Endometrial microvascular endothelial cells (primary cell): ENCODE measurements around the gene CNTNAP2. TPM values are rescaled to one million over a fixed set of nuclear protein-coding genes. Genes with fewer than 3 reads are reported as not detected.

Experiments used
- in situ Hi-C: cut with HindIII; loops from 2 replicates; pipeline ENCODE4 v1.10.0; 2017; ENCODE audit warnings: low sequenced_read_pairs, low pct_unique_long_range_greater_than_20kb; ENCODE audit errors: inconsistent ontology term
- total RNA-seq: library from RNA; depleted of rRNA; stranded (reverse); fragments of >200 nt; gene quantifications from one replicate; pipeline ENCODE4 v1.2.3, GENCODE V29; 2015; ENCODE audit errors: inconsistent ontology term

The CNTNAP2 gene
- total RNA-seq, 1 donor from 2014 or later = not detected

DNA sequence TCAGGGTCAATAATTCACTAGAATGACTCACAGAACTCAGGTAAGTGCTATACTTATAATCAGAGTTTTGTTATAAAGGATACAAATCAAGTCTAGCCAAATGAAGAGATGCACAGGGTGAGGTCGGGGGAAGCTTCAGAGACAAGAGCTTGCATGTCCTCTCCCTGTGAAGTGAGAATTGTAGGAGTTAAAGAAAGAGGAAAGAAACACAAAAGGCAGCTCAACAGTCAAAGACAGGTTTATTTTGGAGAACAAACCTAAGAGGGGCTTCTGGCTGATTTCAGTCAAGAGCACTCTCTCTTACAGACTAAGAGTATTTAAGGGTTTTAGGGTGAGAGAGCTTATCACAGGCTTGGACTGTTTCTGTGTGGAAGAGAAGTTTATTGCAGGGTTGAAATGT lies 1873.5 kb downstream of the CNTNAP2 start:
- in situ Hi-C loops = no loop called here

DNA sequence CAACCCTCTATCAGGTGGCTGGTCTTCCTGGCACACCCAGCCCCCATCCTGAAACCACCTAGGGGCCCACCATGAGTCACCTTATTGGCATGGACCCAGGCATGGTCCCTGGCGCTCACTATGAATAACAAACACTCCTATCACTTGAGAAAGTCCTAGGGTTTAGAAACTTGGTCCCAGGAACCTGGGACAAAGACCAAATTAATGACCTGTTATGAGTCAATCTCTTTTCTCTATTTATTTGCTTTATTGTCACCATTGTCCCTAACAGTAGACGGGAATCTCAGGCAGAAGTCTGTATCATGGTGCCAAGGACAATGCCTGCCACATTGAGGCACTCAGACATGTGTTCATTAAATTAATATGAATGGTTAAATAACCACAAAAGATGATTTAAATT lies 1874.3 kb downstream of the CNTNAP2 start:
- in situ Hi-C loops = no loop called here

DNA sequence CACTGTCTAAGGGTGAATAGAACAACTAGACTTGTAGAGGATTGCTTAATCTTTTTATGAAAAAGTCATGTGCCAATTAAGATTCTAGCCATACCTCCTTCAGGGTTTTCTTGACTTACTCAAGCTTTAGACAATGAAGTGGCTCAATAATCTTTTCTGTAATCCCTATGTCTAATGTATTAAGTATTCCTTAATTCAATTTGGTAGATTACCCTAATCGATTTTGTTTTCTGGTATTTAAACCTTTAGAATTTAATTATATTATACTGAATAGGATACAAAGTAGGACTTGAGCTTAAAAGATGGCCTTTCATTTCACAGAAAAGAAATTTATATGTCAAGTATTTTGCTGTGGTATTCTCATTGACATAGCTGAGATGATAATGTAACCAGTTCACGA lies 1876.1 kb downstream of the CNTNAP2 start:
- in situ Hi-C loops = no loop called here

DNA sequence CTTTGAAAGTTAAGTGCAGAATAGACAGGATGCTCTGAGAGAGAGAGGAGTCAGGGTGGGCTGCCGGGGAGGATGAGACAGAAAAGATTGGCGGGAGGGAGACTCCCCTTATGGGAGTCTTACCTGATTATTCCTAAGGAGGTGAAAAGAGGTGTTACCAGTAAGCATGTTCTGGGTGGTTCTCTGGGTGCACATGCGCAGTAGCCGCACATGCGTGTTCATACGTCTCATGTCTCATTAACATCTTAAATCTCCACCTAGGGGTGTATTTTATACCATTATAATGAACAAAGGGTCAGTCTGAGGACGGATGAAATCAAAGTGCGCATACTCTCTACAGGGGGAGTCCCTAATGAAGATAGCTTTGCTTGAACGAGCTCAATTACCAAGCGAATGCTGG lies 1881.0 kb downstream of the CNTNAP2 start:
- in situ Hi-C loops = no loop called here

DNA sequence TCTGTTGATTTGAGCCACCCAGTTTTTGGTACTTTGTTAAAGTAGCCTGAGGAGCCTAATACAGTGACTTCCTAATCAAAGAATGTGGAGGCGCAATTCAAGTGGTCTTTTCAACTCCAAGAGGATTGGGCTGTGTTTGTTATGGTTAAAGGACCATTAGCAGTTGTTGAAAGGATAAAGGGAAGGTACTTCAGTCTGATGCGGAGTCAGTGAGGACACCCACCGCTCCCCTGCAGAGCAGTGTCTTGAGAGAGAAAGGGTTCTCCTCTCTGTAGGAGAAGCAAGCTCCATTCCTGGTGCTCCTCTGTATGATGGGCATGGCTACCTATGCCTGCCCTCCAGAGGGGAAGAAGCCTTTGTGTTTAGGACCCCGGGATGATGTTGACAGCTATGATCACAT lies 1883.4 kb downstream of the CNTNAP2 start:
- in situ Hi-C loops = no loop called here

DNA sequence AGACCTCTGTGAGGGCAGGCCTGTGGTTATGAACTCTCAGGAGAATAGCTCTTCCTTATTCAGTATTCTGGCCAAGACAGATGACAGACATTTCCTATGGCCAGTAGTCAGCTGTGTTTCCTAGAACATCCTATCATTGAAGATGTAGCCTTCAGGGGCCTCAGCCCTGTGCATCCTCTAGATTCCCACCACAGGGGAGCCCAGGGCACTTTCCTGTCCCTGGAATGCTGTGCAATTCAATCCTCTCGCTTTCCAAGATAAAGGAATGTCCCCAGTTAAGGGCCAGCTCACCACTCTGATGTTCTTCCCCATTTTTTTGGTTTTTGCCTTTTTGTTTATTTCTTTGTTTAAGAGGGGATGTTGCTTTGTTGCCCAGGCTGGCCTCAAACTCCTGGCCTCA lies 1895.2 kb downstream of the CNTNAP2 start:
- in situ Hi-C loops = no loop called here

- in situ Hi-C loops = no loop called here
These were observed 1897.4 kb downstream of the CNTNAP2 start for GRCh38 chr7:148014001-148014400.

- in situ Hi-C loops = no loop called here
These were observed 1897.9 kb downstream of the CNTNAP2 start for GRCh38 chr7:148014541-148014940.

- in situ Hi-C loops = no loop called here
These were observed 1900.5 kb downstream of the CNTNAP2 start for GRCh38 chr7:148017126-148017525.

- in situ Hi-C loops = no loop called here
These were observed 1904.1 kb downstream of the CNTNAP2 start for GRCh38 chr7:148020679-148021078.

GRCh38 chr7:148021507-148022045 lies 1905.0 kb downstream of the CNTNAP2 start:
- in situ Hi-C loops = no loop called here

DNA sequence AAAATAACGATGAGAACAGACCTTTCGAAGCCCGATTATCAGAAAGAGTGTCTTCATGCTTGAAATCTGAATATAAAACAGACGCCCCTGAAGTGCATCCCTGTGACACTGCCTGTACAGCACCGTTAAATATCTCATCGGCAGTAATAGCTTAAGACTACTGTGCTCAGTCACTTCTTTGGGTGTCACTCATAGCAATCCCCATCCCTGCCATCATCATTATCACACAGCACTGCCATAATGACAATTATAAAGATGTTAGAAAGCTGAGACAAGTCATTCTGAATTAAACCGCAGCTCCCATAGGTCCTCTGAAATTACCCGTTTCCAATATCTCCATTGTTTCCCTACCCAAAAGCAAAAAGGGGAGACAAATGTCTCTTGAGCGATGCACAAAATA lies 1906.2 kb downstream of the CNTNAP2 start:
- in situ Hi-C loops = no loop called here

GRCh38 chr7:148026713-148027112 lies 1910.1 kb downstream of the CNTNAP2 start:
- in situ Hi-C loops = no loop called here

DNA sequence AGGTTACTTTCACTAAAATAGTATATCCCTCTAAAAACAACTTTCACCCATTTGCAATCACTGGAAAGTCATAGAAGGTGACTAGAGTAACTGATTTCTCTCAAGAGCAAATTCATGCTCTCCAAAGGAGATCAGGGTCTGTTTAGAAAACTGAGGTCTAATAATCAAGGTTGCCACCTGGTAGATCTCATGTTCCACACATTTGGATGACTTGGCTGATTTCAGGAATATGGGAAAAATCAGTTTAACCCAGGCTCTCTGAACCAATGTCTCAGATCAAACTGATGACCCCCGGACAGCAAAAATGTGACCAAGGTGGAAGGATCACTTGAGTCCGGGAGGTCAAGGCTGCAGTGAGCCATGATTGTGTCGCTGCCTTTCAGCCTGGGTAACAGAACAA lies 1911.6 kb downstream of the CNTNAP2 start:
- in situ Hi-C loops = no loop called here

DNA sequence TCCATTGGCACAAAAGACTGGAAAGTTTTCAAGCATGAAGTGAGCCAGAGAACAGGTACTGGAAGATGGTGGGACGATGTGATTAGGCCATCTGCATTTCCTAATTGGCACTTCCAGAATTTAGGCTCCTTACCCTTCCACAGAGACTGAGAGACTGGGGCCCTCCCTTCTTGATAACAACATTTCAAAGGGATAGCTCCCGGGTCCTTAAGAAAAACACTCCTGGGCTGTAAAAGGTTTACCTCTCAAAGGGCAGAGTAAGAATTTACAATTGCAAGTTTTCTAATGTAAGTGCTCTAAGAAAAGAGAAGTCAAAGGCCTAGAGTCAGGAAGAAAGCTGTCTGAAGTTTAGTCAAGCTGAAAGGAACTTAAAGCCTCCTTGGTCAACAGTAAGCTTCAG lies 1914.4 kb downstream of the CNTNAP2 start:
- in situ Hi-C loops = no loop called here

- in situ Hi-C loops = no loop called here
These were observed 1915.2 kb downstream of the CNTNAP2 start for GRCh38 chr7:148031811-148032210.

DNA sequence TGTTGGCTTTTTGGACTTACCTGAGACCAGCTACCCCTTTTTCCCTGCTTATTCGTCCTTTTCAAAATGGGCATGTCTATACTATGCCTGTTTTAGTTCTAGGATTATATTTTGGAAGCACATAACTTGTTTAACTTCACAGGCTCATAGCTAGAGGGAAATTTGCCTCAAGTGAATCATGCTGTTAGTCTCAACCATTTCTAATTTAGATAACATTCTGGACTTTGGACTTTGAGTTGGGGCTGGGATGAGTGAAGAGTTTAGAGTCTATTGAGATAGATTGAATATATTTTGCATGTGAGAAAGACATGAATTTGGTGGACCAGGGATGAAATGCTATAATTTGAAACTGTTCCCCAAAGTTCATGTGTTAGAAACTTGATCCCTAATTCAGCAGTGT lies 1919.3 kb downstream of the CNTNAP2 start:
- in situ Hi-C loops = no loop called here

GRCh38 chr7:148037044-148037443 lies 1920.4 kb downstream of the CNTNAP2 start:
- in situ Hi-C loops = no loop called here

DNA sequence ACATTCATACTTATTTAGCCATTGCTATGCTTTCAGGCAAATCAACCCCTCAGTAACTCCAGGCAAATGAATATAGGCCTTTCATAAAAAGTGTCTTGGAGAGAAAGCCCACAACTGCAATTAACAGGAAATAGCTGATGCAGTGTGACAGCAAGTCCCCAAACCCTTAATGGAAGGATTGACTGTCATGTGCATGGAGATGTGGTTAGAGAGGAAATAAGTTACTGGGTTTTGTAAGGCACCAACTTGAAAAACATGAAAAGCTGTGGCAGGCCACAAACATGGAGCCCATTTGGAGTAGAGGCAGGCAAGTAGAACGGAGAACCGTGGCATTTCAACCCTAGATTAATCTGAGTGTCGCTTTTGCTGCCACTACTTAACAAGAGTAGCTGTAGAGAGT lies 1924.6 kb downstream of the CNTNAP2 start:
- in situ Hi-C loops = no loop called here

GRCh38 chr7:148042935-148043631 lies 1926.5 kb downstream of the CNTNAP2 start:
- in situ Hi-C loops = no loop called here

DNA sequence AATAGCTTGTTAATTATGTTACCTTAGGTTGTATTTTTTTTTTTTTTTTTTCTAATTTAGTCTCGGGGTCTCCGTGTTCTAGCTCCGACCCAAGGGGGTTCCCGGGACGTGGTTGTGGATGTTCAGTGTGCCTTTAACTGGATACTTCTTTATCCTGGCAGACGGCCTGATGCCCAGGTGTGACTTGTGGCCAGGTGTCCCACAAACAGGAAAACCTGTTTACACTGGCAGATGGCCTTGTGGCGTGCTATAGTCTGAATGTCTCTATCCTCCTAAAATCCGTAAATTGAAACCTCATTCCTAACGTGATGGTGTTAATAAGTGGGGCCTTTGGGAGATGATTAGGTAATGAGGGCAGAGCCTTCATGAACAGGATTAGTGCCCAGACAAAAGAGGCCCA lies 1927.6 kb downstream of the CNTNAP2 start:
- in situ Hi-C loops = no loop called here
